PFSK-1 (cell line): ENCODE data around the gene N4BP3.

ENCODE experiments used
- POLR2AphosphoS5 ChIP-seq: IDR thresholded peaks from 2 replicates; pipeline ENCODE4 v1.6.1; 2012; ENCODE audit warnings: low read depth, mild to moderate bottlenecking, control low read depth, low read length, moderate library complexity
- REST ChIP-seq, 2 experiments: IDR thresholded peaks; 2 replicates each; pipeline versions ENCODE4 v1.6.1 to v1.8.0; 2011 to 2012; ENCODE audit warnings: low read depth in 2 of 2, low read length in 2 of 2, control low read depth in 1 of 2, inconsistent platforms in 1 of 2, mild to moderate bottlenecking in 1 of 2, moderate library complexity in 1 of 2; ENCODE audit not compliant: insufficient read depth in 1 of 2
- SIN3A ChIP-seq: IDR thresholded peaks from 2 replicates; pipeline ENCODE4 v1.6.1; 2012; ENCODE audit warnings: mild to moderate bottlenecking, low read length, moderate library complexity, borderline replicate concordance; ENCODE audit not compliant: insufficient read depth

- TF ChIP-seq REST (IDR thresholded peaks at IDR 0.05; ENCODE audit: insufficient read depth in 1 of 2, low read depth in 2 of 2, low read length in 2 of 2) (no peak), POLR2AphosphoS5 (no peak), SIN3A (no peak)
Observed at GRCh38 chr5:178108446-178108845, 4.9 kb upstream of the N4BP3 start.
